Ovary (tissue), 9 donors: ENCODE measurements around the gene UBE2N. TPM values are rescaled to one million over a fixed set of nuclear protein-coding genes. Genes with fewer than 3 reads are reported as not detected.
"Not testable (repeated sequence)": the region's sequence is repeated elsewhere in the genome, so short reads cannot be mapped to it uniquely, and the experiment has no call there.

Experiments
- DNase-seq, 5 donors: peaks; one replicate each; pipeline ENCODE4 v3.0.0-alpha.2; 2019 to 2020
- H3K27ac ChIP-seq, 2 donors: fragments of 200-600 bp; one replicate each; pipeline versions ENCODE4 v1.5.1 to v1.8.0; 2019 to 2022
- H3K27me3 ChIP-seq: fragments of 200-600 bp; one replicate; pipeline ENCODE4 v1.8.0; 2022
- H3K36me3 ChIP-seq: fragments of 200-600 bp; sonication (generic); one replicate; pipeline ENCODE4 v1.5.1; 2019
- H3K4me1 ChIP-seq: one replicate; pipeline ENCODE4 v1.8.1; 2013; ENCODE audit warnings: mild to moderate bottlenecking, moderate library complexity; ENCODE audit not compliant: insufficient read depth
- H3K4me3 ChIP-seq: fragments of 200-600 bp; sonication (generic); one replicate; pipeline ENCODE4 v1.5.1; 2017
- H3K9me3 ChIP-seq, 2 donors: fragments of 200-600 bp in 1 of 2; sonication (generic) in 1 of 2; one replicate each; pipeline versions ENCODE4 v1.5.1 to v1.8.1; 2013 to 2019; ENCODE audit warnings: mild to moderate bottlenecking in 1 of 2, moderate library complexity in 1 of 2
- CTCF ChIP-seq, 3 donors: fragments of 450-650 bp in 2 of 3; fragments of 200-600 bp in 1 of 3; IDR thresholded peaks; one replicate each; pipeline versions ENCODE4 v1.5.1 to v1.8.0; 2016 to 2022; ENCODE audit warnings: antibody characterized with exemption in 3 of 3, mild to moderate bottlenecking in 1 of 3
- EP300 ChIP-seq: sonication (generic); formaldehyde crosslinking; IDR thresholded peaks from one replicate; pipeline ENCODE4 v1.6.1; 2017; ENCODE audit warnings: antibody characterized with exemption
- POLR2A ChIP-seq: fragments of 450-650 bp; IDR thresholded peaks from one replicate; pipeline ENCODE4 v1.6.1; 2017; ENCODE audit warnings: antibody characterized with exemption, mild to moderate bottlenecking, moderate library complexity
- WGBS, 3 donors: extraction: QIAGEN DNeasy Blood & Tissue Kit in 1 of 3; methylation state at CpG; one replicate each; pipeline versions ENCODE4 v1.1.5 to v1.1.7; 2013 to 2017; 5-methylcytosine and 5-hydroxymethylcytosine counted together
- intact Hi-C, 4 donors: fragments of 100-400 bp; cut with DNase I; formaldehyde crosslinking; loops; one replicate each; pipeline versions ENCODE4 v1.11.0 to v1.15.1; 2022 to 2023
- polyA plus RNA-seq, 2 donors: library from polyadenylated mRNA; stranded (reverse); fragments of 200-250 nt in 1 of 2; fragments of 350-450 nt in 1 of 2; fragmentation: Illumina TruSeq in 1 of 2; extraction: RNeasy Lipid Tissue Mini Kit (QIAGEN cat#74804) in 1 of 2; gene quantifications; one replicate each; pipeline ENCODE4 v1.2.3, GENCODE V29; 2013 to 2014
- total RNA-seq, 7 donors: library from RNA; depleted of rRNA in 2 of 7; stranded (reverse); fragments of >200 nt in 2 of 7; fragmentation: NEBNext Ultra II Directional in 3 of 7; extraction: Animal tissue kit (Norgen Biotek cat#: 25700) in 3 of 7; gene quantifications; one replicate each; pipeline versions ENCODE4 v1.1.0 to v1.2.4, GENCODE V29; 2016 to 2023
- donor health status: DM: no; HTN: no; CAD: no; lungs with moderate emphysema.
- donor health status: DM: no; HTN: no; CAD: no.
- donor health status: Bipolar disorder and iron deficiency.
- donor health status: DM: yes; HTN: yes; CAD: no.
- donor health status: DM: no; HTN: no; CAD: no.
- donor health status: DM: yes; HTN: yes; CAD: no.

UBE2N gene
- total and polyA plus RNA-seq, 9 donors = 18.8 to 102 (median 63.3) TPM

- no peak overlapping the region for H3K27ac ChIP-seq
- H3K27me3 ChIP-seq = no peaks in the 10 kb centered on the region
- TF ChIP-seq EP300 (no peak), CTCF (IDR thresholded peaks at IDR 0.05) (no peak), POLR2A (no peak)
- no peaks in the 10 kb centered on the region for H3K36me3 ChIP-seq
- no peak overlapping the region for H3K4me3 ChIP-seq
- WGBS, 3 donors = 87 to 91% (median 90%) methylated on average over 11 of the region's 11 CpGs
- H3K9me3 ChIP-seq = no peaks in the 10 kb centered on the region
- peaks cover 2% of the 10 kb centered on the region for H3K4me1 ChIP-seq
- intact Hi-C loops = no loop called here
- no peak for DNase-seq
Measured at GRCh38 chr12:93402333-93403311, 39.1 kb downstream of the UBE2N start.

- intact Hi-C loops = loop anchor here in 3 of 4 donors (5.0 to 10.0 kb wide), 2 partner anchors 412 to 415 kb away; no protein-coding TSS in a partner anchor
- DNase-seq, H3K36me3 ChIP-seq, H3K9me3 ChIP-seq, H3K27me3 ChIP-seq, H3K27ac ChIP-seq, H3K4me1 ChIP-seq, H3K4me3 ChIP-seq: not testable (repeated sequence)
- 38 to 55% methylated on average over 2 to 5 of the region's 5 CpGs; no CpG with 5 or more reads in 1 of the 3 donors for WGBS, 3 donors
Measured at GRCh38 chr12:93399183-93399863, 42.4 kb downstream of the UBE2N start.

GRCh38 chr12:93397412-93397811, 44.3 kb downstream of the UBE2N start:
- Histone ChIP-seq H3K4me3 (no peak overlapping the region), H3K36me3 (no peaks in the 10 kb centered on the region), H3K27me3 (no peaks in the 10 kb centered on the region), H3K9me3 (no peaks in the 10 kb centered on the region), H3K4me1 (peaks cover 3% of the 10 kb centered on the region), H3K27ac (no peak overlapping the region)
- no peak for TF ChIP-seq POLR2A
- TF ChIP-seq EP300 = no peak
- TF ChIP-seq CTCF (IDR thresholded peaks at IDR 0.05) = no peak
- WGBS, 3 donors = 74 to 83% (median 76%) methylated on average over 12 of the region's 12 CpGs
- intact Hi-C loops = loop anchor here in 3 of 4 donors (5.0 to 10.0 kb wide), 2 partner anchors 410 to 413 kb away; no protein-coding TSS in a partner anchor
- DNase-seq = no peak

GRCh38 chr12:93393425-93393824, 48.3 kb downstream of the UBE2N start:
- Histone ChIP-seq H3K27ac (no peak overlapping the region), H3K9me3 (no peaks in the 10 kb centered on the region), H3K4me3 (no peak overlapping the region), H3K36me3 (no peaks in the 10 kb centered on the region), H3K4me1 (peaks cover 12% of the 10 kb centered on the region), H3K27me3 (no peaks in the 10 kb centered on the region)
- 38 to 61% (median 51%) methylated on average over 2 of the region's 2 CpGs for WGBS, 3 donors
- intact Hi-C loops = loop anchor here in 1 of 4 donors (10.0 kb wide), 1 partner anchor 409 kb away; no protein-coding TSS in a partner anchor
- DNase-seq = no peak
- TF ChIP-seq POLR2A = no peak
- TF ChIP-seq CTCF (IDR thresholded peaks at IDR 0.05) = no peak
- no peak for TF ChIP-seq EP300
